Peyer's patch (tissue), 4 donors: Measurements from ENCODE around the gene SLC25A25. TPM values are rescaled to one million over a fixed set of nuclear protein-coding genes. Genes with fewer than 3 reads are reported as not detected.

Source experiments
- DNase-seq, 3 donors: peaks; one replicate each; pipeline ENCODE4 v3.0.0-alpha.2; 2017 to 2019
- H3K27ac ChIP-seq, 4 donors: fragments of 200-600 bp; sonication (generic); one replicate each; pipeline ENCODE4 v1.5.1; 2016 to 2019
- H3K27me3 ChIP-seq, 2 donors: fragments of 200-600 bp; sonication (generic); one replicate each; pipeline ENCODE4 v1.5.1; 2019
- H3K36me3 ChIP-seq, 3 donors: fragments of 200-600 bp; sonication (generic); one replicate each; pipeline ENCODE4 v1.5.1; 2016 to 2019
- H3K4me1 ChIP-seq, 4 donors: fragments of 200-600 bp; sonication (generic); one replicate each; pipeline ENCODE4 v1.5.1; 2016 to 2019
- H3K4me3 ChIP-seq, 4 donors: fragments of 200-600 bp; sonication (generic); 1 replicate in 3 of 4; 2 replicates in 1 of 4; pipeline ENCODE4 v1.5.1; 2016 to 2019; ENCODE audit warnings: mild to moderate bottlenecking in 1 of 4
- H3K9me3 ChIP-seq, 4 donors: fragments of 200-600 bp; sonication (generic); one replicate each; pipeline ENCODE4 v1.5.1; 2016 to 2019; ENCODE audit warnings: mild to moderate bottlenecking in 1 of 4
- CTCF ChIP-seq, 6 experiments: fragments of 450-650 bp in 4 of 6; fragments of 200-600 bp in 2 of 6; sonication (generic) in 1 of 6; IDR thresholded peaks; one replicate each; pipeline ENCODE4 v1.5.1; 2017 to 2019; ENCODE audit warnings: antibody characterized with exemption in 6 of 6, mild to moderate bottlenecking in 3 of 6, moderate library complexity in 1 of 6
- POLR2A ChIP-seq, 2 donors: fragments of 450-650 bp; IDR thresholded peaks; one replicate each; pipeline ENCODE4 v1.5.1; 2017; ENCODE audit warnings: antibody characterized with exemption in 2 of 2, mild to moderate bottlenecking in 2 of 2, moderate library complexity in 2 of 2
- total RNA-seq, 4 donors: library from RNA; depleted of rRNA; stranded (reverse); fragments of >200 nt; gene quantifications; one replicate each; pipeline ENCODE4 v1.1.0, GENCODE V29; 2016

SLC25A25 gene
- total RNA-seq, 4 donors from 2014 or later, result 18.2 to 44.1 (median 28.2) TPM

- no peak for DNase-seq
- TF ChIP-seq CTCF (IDR thresholded peaks at IDR 0.05) (no peak), POLR2A (IDR thresholded peaks at IDR 0.05) (no peak)
- peak overlapping the region in 1 of 4 donors; percentile 12 for H3K4me3 ChIP-seq
- H3K9me3 ChIP-seq, result no peaks in the 10 kb centered on the region
- no peaks in the 10 kb centered on the region for H3K27me3 ChIP-seq
- H3K36me3 ChIP-seq, result no peaks in the 10 kb centered on the region
- peak overlapping the region; percentile 74 to 92 (median 84) for H3K27ac ChIP-seq
- peaks cover 0 to 29% (median 14%) of the 10 kb centered on the region in 4 donors for H3K4me1 ChIP-seq
Measured at GRCh38 chr9:128025736-128026135, 42.3 kb upstream of the SLC25A25 start.

- TF ChIP-seq POLR2A (IDR thresholded peaks at IDR 0.05) (no peak), CTCF (IDR thresholded peaks at IDR 0.05) (no peak)
- Histone ChIP-seq H3K27me3 (no peaks in the 10 kb centered on the region), H3K4me1 (peaks cover 0 to 29% (median 14%) of the 10 kb centered on the region in 4 donors), H3K4me3 (peak overlapping the region in 1 of 4 donors; percentile 12), H3K9me3 (no peaks in the 10 kb centered on the region), H3K27ac (peak overlapping the region; percentile 74 to 92 (median 84)), H3K36me3 (no peaks in the 10 kb centered on the region)
- DNase-seq, result peak in 2 of 3 donors; percentile 93 to 96
Measured at GRCh38 chr9:128026255-128026772, 41.7 kb upstream of the SLC25A25 start.

GRCh38 chr9:128026773-128027541 lies 41.1 kb upstream of the SLC25A25 start:
- DNase-seq, result peak in 2 of 3 donors; percentile 49 to 78
- Histone ChIP-seq H3K4me3 (no peak overlapping the region), H3K4me1 (peaks cover 0 to 34% (median 15%) of the 10 kb centered on the region in 4 donors), H3K27me3 (no peaks in the 10 kb centered on the region), H3K9me3 (no peaks in the 10 kb centered on the region), H3K27ac (peak overlapping the region; percentile 74 to 92 (median 84)), H3K36me3 (no peaks in the 10 kb centered on the region)
- no peak for TF ChIP-seq CTCF (IDR thresholded peaks at IDR 0.05)
- TF ChIP-seq POLR2A (IDR thresholded peaks at IDR 0.05), result no peak

- peak overlapping the region; percentile 74 to 92 (median 84) for H3K27ac ChIP-seq
- TF ChIP-seq POLR2A (IDR thresholded peaks at IDR 0.05) (no peak), CTCF (IDR thresholded peaks at IDR 0.05) (no peak)
Measured at GRCh38 chr9:128027705-128028104, 40.3 kb upstream of the SLC25A25 start.

GRCh38 chr9:128033609-128034008 lies 34.4 kb upstream of the SLC25A25 start:
- H3K27ac ChIP-seq, result peak overlapping the region; percentile 18 to 92 (median 47)

More at GRCh38 chr9:128027705-128028104, 40.3 kb upstream of the SLC25A25 start:
- no peaks in the 10 kb centered on the region for H3K9me3 ChIP-seq
- H3K4me3 ChIP-seq, result no peak overlapping the region
- H3K27me3 ChIP-seq, result no peaks in the 10 kb centered on the region
- no peaks in the 10 kb centered on the region for H3K36me3 ChIP-seq
- H3K4me1 ChIP-seq, result peaks cover 0 to 36% (median 17%) of the 10 kb centered on the region in 4 donors
- DNase-seq, result no peak

More at GRCh38 chr9:128033609-128034008, 34.4 kb upstream of the SLC25A25 start:
- no peak for TF ChIP-seq CTCF (IDR thresholded peaks at IDR 0.05)
- no peak for TF ChIP-seq POLR2A (IDR thresholded peaks at IDR 0.05)
- Histone ChIP-seq H3K4me1 (peaks cover 0 to 27% (median 13%) of the 10 kb centered on the region in 4 donors), H3K4me3 (no peak overlapping the region), H3K9me3 (no peaks in the 10 kb centered on the region), H3K36me3 (no peaks in the 10 kb centered on the region), H3K27me3 (no peaks in the 10 kb centered on the region)
- DNase-seq, result peak in 2 of 3 donors; percentile 47 to 68
